Keratinocyte (primary cell): ENCODE measurements around the gene ONECUT1.

ENCODE experiments used
- EZH2 ChIP-seq: IDR thresholded peaks from one replicate; pipeline ENCODE4 v1.6.1; 2012; ENCODE audit warnings: inconsistent platforms, mild to moderate bottlenecking, low read length, moderate library complexity
- TF ChIP-seq, protein P1 (sequence below), 3 experiments: IDR thresholded peaks in 1 of 3; conservative IDR thresholded peaks in 1 of 3; optimal IDR thresholded peaks in 1 of 3; 2 replicates in 2 of 3; 3 replicates in 1 of 3; pipeline versions ENCODE3 to v1.5.1; 2011; ENCODE audit warnings: low read length in 3 of 3, mild to moderate bottlenecking in 3 of 3, moderate library complexity in 2 of 3, control low read depth in 1 of 3, inconsistent platforms in 1 of 3; ENCODE audit not compliant: insufficient read depth in 2 of 3; ENCODE audit errors: extremely low read depth in 1 of 3

DNA sequence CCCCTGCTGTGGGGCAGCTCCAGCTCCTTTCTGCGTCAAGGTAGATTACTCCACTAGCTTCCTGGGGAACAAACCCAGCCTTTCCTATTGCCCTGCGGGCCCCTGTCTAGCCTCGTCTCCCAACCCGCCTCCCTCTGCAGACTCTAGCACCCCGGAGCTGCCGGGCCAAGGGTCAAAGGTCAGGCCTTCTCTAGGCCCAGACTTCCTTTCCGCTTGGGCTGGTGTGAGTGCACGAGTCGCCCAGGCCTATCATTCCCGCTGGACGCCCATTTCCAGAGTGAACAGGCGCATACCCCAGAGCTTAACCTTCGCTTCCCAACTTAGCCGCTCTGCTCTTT, 11.6 kb upstream of the ONECUT1 start:
- TF ChIP-seq, protein P1, sequence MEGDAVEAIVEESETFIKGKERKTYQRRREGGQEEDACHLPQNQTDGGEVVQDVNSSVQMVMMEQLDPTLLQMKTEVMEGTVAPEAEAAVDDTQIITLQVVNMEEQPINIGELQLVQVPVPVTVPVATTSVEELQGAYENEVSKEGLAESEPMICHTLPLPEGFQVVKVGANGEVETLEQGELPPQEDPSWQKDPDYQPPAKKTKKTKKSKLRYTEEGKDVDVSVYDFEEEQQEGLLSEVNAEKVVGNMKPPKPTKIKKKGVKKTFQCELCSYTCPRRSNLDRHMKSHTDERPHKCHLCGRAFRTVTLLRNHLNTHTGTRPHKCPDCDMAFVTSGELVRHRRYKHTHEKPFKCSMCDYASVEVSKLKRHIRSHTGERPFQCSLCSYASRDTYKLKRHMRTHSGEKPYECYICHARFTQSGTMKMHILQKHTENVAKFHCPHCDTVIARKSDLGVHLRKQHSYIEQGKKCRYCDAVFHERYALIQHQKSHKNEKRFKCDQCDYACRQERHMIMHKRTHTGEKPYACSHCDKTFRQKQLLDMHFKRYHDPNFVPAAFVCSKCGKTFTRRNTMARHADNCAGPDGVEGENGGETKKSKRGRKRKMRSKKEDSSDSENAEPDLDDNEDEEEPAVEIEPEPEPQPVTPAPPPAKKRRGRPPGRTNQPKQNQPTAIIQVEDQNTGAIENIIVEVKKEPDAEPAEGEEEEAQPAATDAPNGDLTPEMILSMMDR (optimal IDR thresholded peaks at IDR 0.05 in 1 of 3, IDR thresholded peaks at IDR 0.05 in 1 of 3, conservative IDR thresholded peaks at IDR 0.05 in 1 of 3; ENCODE audit: extremely low read depth in 1 of 3, insufficient read depth in 2 of 3, low read length in 3 of 3): no peak
- TF ChIP-seq EZH2: no peak
